ENCODE measurements around the gene DLGAP1.
"Not testable (repeated sequence)": the region's sequence is repeated elsewhere in the genome, so short reads cannot be mapped to it uniquely, and the experiment has no call there.

The DLGAP1 gene

GRCh38 chr18:3494569-3494968 is 960.5 kb downstream of the DLGAP1 start:
- DNase-seq (ENCODE audit: low spot score), result no peak

- DNase-seq (ENCODE audit: low spot score), result no peak
These were observed 960.9 kb downstream of the DLGAP1 start for GRCh38 chr18:3494245-3494526.

GRCh38 chr18:3493501-3494244 is 961.4 kb downstream of the DLGAP1 start:
- no peak for DNase-seq (ENCODE audit: low spot score)

- no peak for DNase-seq (ENCODE audit: low spot score)
These were observed 962.4 kb downstream of the DLGAP1 start for GRCh38 chr18:3492721-3493120.

- no peak for DNase-seq (ENCODE audit: low spot score)
These were observed 963.0 kb downstream of the DLGAP1 start for GRCh38 chr18:3491981-3492555.

GRCh38 chr18:3489462-3489861 is 965.6 kb downstream of the DLGAP1 start:
- DNase-seq (ENCODE audit: low spot score), result no peak

- no peak for DNase-seq (ENCODE audit: low spot score)
These were observed 968.6 kb downstream of the DLGAP1 start for GRCh38 chr18:3486512-3486911.

- no peak for DNase-seq (ENCODE audit: low spot score)
These were observed 969.7 kb downstream of the DLGAP1 start for GRCh38 chr18:3485153-3486149.

- DNase-seq (ENCODE audit: low spot score), result no peak
These were observed 972.8 kb downstream of the DLGAP1 start for GRCh38 chr18:3482258-3482657.

GRCh38 chr18:3481696-3482210 is 973.4 kb downstream of the DLGAP1 start:
- peak; percentile 36 for DNase-seq (ENCODE audit: low spot score)

- DNase-seq (ENCODE audit: low spot score), result no peak
These were observed 974.1 kb downstream of the DLGAP1 start for GRCh38 chr18:3480827-3481573.

GRCh38 chr18:3479978-3480509 is 975.1 kb downstream of the DLGAP1 start:
- no peak for DNase-seq (ENCODE audit: low spot score)

GRCh38 chr18:3478262-3478978 is 976.7 kb downstream of the DLGAP1 start:
- no peak for DNase-seq (ENCODE audit: low spot score)

- no peak for DNase-seq (ENCODE audit: low spot score)
These were observed 982.2 kb downstream of the DLGAP1 start for GRCh38 chr18:3472681-3473544.

GRCh38 chr18:3472121-3472520 is 983.0 kb downstream of the DLGAP1 start:
- not testable (repeated sequence) for DNase-seq (ENCODE audit: low spot score)

GRCh38 chr18:3471141-3471648 is 983.9 kb downstream of the DLGAP1 start:
- DNase-seq (ENCODE audit: low spot score), result no peak

- no peak for DNase-seq (ENCODE audit: low spot score)
These were observed 986.3 kb downstream of the DLGAP1 start for GRCh38 chr18:3468833-3469232.

- no peak for DNase-seq (ENCODE audit: low spot score)
These were observed 986.9 kb downstream of the DLGAP1 start for GRCh38 chr18:3468066-3468705.

- DNase-seq (ENCODE audit: low spot score), result peak; percentile 34
These were observed 988.2 kb downstream of the DLGAP1 start for GRCh38 chr18:3466872-3467271.
